HG03520 (cell line): Measurements from ENCODE around the gene DNAH6.

Experiments
- ATAC-seq: cut with Tn5 transposase; IDR thresholded peaks from one replicate; pipeline ENCODE4 v1.9.1; 2021; ENCODE audit warnings: mild to moderate bottlenecking, moderate library complexity; ENCODE audit not compliant: unreplicated experiment

The DNAH6 gene

GRCh38 chr2:84788498-84788897, 272.2 kb downstream of the DNAH6 start:
- no peak for ATAC-seq

- ATAC-seq = no peak
Measured at GRCh38 chr2:84792856-84793522, 276.7 kb downstream of the DNAH6 start.

- ATAC-seq = no peak
Measured at GRCh38 chr2:84793641-84794040, 277.3 kb downstream of the DNAH6 start.

- ATAC-seq = no peak
Measured at GRCh38 chr2:84796798-84797197, 280.5 kb downstream of the DNAH6 start.

GRCh38 chr2:84797271-84797670, 281.0 kb downstream of the DNAH6 start:
- ATAC-seq = no peak

GRCh38 chr2:84799772-84800171, 283.5 kb downstream of the DNAH6 start:
- no peak for ATAC-seq

GRCh38 chr2:84800194-84800805, 284.0 kb downstream of the DNAH6 start:
- peak; percentile 79 for ATAC-seq

- ATAC-seq = no peak
Measured at GRCh38 chr2:84801811-84802210, 285.5 kb downstream of the DNAH6 start.

GRCh38 chr2:84805250-84805958, 289.1 kb downstream of the DNAH6 start:
- no peak for ATAC-seq

- ATAC-seq = no peak
Measured at GRCh38 chr2:84807063-84807485, 290.8 kb downstream of the DNAH6 start.

GRCh38 chr2:84808279-84808678, 292.0 kb downstream of the DNAH6 start:
- no peak for ATAC-seq

GRCh38 chr2:84811839-84812431, 295.6 kb downstream of the DNAH6 start:
- ATAC-seq = no peak

GRCh38 chr2:84815146-84815545, 298.8 kb downstream of the DNAH6 start:
- ATAC-seq = no peak

GRCh38 chr2:84816426-84817026, 300.2 kb downstream of the DNAH6 start:
- peak; percentile 68 for ATAC-seq

- peak; percentile 90 for ATAC-seq
Measured at GRCh38 chr2:84817239-84817655, 300.9 kb downstream of the DNAH6 start.

- no peak for ATAC-seq
Measured at GRCh38 chr2:84821806-84822205, 305.5 kb downstream of the DNAH6 start.

- no peak for ATAC-seq
Measured at GRCh38 chr2:84823229-84823628, 306.9 kb downstream of the DNAH6 start.

- ATAC-seq = no peak
Measured at GRCh38 chr2:84823788-84824187, 307.5 kb downstream of the DNAH6 start.

GRCh38 chr2:84827978-84828575, 311.8 kb downstream of the DNAH6 start:
- no peak for ATAC-seq

- ATAC-seq = no peak
Measured at GRCh38 chr2:84829693-84830092, 313.4 kb downstream of the DNAH6 start.

GRCh38 chr2:84830095-84830494, 313.8 kb downstream of the DNAH6 start:
- ATAC-seq = no peak
